Measurements from ENCODE around the gene HSBP1L1.

GRCh38 chr18:79965119-79965902 is 868 bp downstream of the HSBP1L1 start:
- TF ChIP-seq, protein P1, sequence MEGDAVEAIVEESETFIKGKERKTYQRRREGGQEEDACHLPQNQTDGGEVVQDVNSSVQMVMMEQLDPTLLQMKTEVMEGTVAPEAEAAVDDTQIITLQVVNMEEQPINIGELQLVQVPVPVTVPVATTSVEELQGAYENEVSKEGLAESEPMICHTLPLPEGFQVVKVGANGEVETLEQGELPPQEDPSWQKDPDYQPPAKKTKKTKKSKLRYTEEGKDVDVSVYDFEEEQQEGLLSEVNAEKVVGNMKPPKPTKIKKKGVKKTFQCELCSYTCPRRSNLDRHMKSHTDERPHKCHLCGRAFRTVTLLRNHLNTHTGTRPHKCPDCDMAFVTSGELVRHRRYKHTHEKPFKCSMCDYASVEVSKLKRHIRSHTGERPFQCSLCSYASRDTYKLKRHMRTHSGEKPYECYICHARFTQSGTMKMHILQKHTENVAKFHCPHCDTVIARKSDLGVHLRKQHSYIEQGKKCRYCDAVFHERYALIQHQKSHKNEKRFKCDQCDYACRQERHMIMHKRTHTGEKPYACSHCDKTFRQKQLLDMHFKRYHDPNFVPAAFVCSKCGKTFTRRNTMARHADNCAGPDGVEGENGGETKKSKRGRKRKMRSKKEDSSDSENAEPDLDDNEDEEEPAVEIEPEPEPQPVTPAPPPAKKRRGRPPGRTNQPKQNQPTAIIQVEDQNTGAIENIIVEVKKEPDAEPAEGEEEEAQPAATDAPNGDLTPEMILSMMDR (IDR thresholded peaks at IDR 0.05), result no peak
- TF ChIP-seq POLR2A (IDR thresholded peaks at IDR 0.05), result no peak

Measured in right lobe of liver (tissue), 4 donors.